Measurements from ENCODE around the gene EPHA1. TPM values are rescaled to one million over a fixed set of nuclear protein-coding genes. Genes with fewer than 3 reads are reported as not detected.

EPHA1 gene
- total and polyA plus RNA-seq, 2 experiments from 2014 or later, result 60.7 to 154 TPM

- Histone ChIP-seq H3K4me2 (peak overlapping the region; percentile 40), H3K79me2 (replicated peaks; ENCODE audit: insufficient read depth) (no peaks in the 10 kb centered on the region), H3K4me1 (ENCODE audit: insufficient read depth) (peaks cover 41% of the 10 kb centered on the region), H3F3A (replicated peaks; ENCODE audit: low read depth) (no peaks in the 10 kb centered on the region), H3K36me3 (ENCODE audit: insufficient read depth) (0 out of 2 replicates have a peak, but pooled peaks cover 9% of the 10 kb centered on the region), H3K9me2 (ENCODE audit: insufficient read depth) (0 out of 2 replicates have a peak, but pooled peaks cover 3% of the 10 kb centered on the region), H3K4me3 (no peak overlapping the region), H2AFZ (no peak overlapping the region), H3K27ac (ENCODE audit: low read depth) (peak overlapping the region; percentile 85), H4K20me1 (replicated peaks; ENCODE audit: insufficient read depth) (no peaks in the 10 kb centered on the region), H3K27me3 (ENCODE audit: insufficient read depth) (no peaks in the 10 kb centered on the region)
- no peak overlapping the region for H3K4me3 Mint-ChIP-seq
- H3K27ac Mint-ChIP-seq, result peak overlapping the region; percentile 25
- DNase-seq (ENCODE audit: low spot score), result peak; percentile 60
- ATAC-seq, result peak; percentile 85
- TF ChIP-seq ETS1 (IDR thresholded peaks at IDR 0.05) (no peak), STAT1 (IDR thresholded peaks at IDR 0.05; ENCODE audit: unreplicated experiment) (no peak), REST (IDR thresholded peaks at IDR 0.05; ENCODE audit: unreplicated experiment) (no peak), POLR2AphosphoS5 (IDR thresholded peaks at IDR 0.05; ENCODE audit: low read depth) (no peak), ZNF114 (CRISPR knock-in tag; IDR thresholded peaks at IDR 0.05) (no peak), EZH2phosphoT487 (IDR thresholded peaks at IDR 0.05; ENCODE audit: unreplicated experiment) (no peak), CTCF (conservative IDR thresholded peaks at IDR 0.05; ENCODE audit: low read depth in 2 of 2) (no peak)
- H3K27me3 Mint-ChIP-seq (ENCODE audit: insufficient read depth, low read depth, poor library complexity), result peaks cover 6% of the 10 kb centered on the region
- peaks cover 44% of the 10 kb centered on the region for H3K36me3 Mint-ChIP-seq (ENCODE audit: low read depth)
- H3K9me3 Mint-ChIP-seq, result peaks cover 27% of the 10 kb centered on the region
- H3K4me1 Mint-ChIP-seq, result peaks cover 51% of the 10 kb centered on the region
Measured at GRCh38 chr7:143417734-143418383, 9.2 kb upstream of the EPHA1 start.

All from GM23338 (cell line).